NCI-H2196 treated with DMSO at 0.1 percent for 48 hours (cell line): ENCODE measurements around the gene TMEM169.
"Not testable (repeated sequence)": the region's sequence is repeated elsewhere in the genome, so short reads cannot be mapped to it uniquely, and the experiment has no call there.

Source experiments
- DNase-seq: peaks from one replicate; lab custom pipeline; 2025; ENCODE audit not compliant: unreplicated experiment; lab: John Stamatoyannopoulos, UW

Gene TMEM169

DNA sequence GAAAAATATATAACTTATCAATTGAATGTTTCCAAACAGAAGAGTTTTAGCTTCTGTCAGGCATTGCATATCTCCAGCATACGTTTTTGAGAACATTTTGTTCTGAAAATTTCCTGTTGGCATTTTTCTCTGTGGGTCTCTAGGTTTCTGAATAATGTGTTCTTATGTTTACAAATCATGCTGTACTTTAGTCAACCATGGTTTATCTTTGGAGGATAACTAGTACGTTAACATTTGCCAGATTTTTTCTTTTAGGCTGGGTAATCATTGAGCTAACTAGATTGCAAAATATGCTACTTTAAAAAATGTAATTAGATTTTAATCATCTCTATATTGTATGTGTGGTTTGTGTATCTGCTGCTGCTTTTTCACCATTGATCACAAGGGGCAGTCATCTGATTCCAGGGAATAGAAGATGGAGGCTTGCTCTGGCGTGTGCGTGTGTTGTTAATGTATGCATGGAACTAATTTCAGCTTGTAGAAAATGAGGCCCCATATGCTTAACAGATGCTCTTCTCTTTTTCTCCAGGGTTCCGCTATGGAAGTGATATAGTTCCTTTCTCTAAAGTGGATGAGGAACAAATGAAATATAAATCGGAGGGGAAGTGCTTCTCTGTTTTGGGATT lies 48.7 kb downstream of the TMEM169 start:
- DNase-seq, result no peak

DNA sequence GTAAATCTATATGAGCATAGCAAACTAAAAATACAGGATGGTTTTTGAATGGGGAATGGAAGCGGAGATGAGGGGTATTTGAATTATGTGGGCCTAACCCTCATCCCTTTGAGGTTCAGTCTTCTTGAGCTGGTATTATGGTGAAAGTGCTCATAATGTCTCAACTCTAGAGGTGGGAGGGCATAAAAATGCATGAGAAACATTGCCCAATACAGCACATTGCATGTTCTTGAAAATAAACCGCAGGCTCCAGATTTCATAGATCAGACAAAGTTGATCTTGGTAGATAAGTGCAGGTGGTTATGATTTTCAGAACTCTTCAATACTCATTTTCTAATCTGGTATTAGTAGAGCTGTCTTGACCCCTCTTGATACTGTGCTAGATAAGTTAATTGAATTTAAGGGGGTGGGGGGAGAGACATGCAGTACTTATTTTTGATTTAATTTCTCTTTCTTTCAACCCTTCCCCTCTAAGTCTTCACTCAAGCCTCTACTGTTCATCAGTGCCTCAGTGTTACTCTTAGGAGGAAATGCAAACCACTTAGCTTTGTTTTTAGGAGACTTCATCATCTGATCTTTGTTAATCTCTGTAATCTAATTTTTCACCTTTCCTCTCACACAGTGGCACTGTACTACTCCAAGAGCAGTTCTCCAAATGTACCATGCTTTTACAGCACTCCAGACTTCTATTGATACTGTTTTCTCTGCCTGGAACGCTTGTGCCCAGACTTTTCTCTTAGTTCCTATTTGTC lies 49.6 kb downstream of the TMEM169 start:
- no peak for DNase-seq

DNA sequence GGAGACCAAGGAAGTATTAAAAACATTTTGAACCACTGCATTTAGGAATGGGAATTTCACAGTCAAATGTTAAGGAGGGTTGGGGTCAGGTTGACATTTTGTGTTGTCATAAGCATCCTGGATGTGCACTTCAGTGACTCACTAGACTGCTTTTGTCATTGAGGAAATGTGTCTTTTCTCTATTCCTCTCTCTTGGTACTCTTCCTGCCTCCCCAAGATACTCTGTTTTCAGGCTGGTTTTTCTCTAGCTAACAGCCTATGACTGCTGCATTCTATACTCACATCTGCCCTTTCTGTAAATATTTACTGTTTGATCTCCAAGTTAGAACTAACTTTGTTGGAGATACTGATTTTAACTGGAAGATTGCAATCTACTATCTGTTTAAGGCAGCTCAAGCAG lies 50.9 kb downstream of the TMEM169 start:
- no peak for DNase-seq

DNA sequence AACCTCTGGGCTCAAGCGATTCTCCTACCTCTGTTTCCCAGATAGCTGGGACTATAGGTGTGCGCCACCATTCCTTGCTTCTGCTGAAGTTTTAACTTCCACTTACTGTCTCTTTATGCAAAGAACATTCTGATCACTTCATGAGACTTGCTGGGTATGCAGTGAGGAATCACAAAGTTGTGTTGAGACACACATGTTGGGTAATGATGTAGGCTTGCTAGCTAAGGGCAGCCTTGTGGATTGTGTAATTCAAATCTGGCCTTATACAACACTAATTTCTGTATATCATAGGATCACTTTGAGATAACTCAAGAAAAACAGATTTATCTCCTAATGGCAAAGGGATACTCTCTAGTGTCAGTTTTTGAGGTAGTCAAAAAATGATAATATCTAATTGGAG lies 51.7 kb downstream of the TMEM169 start:
- DNase-seq, result no peak

DNA sequence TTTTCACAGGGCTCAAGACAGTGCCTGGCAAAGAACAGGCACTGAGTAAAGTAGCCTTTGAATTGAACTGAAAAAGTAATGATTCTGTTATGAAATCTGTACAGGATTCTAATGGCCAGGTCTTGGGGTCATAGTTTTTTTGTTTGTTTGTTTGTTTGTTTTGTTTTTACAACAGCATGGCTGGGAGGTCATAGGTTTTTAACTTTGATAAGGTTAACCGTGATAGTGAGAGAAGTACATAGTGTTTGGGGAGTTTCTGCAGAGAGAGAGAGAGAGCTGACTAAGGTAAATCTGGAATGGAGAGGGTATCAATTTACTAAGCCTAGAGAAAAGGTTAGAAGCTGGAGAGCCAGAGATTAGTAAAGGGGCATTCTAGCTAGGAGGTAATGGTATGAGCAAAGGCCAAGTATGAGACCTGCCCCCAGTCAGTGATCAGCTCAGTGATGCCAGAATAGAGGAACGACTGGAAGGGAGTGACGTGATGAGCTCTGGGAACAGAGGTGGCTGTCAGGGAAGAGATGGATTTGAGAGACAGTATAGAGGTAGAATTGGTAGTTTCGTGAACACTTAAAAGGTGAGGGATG lies 53.3 kb downstream of the TMEM169 start:
- no peak for DNase-seq

DNA sequence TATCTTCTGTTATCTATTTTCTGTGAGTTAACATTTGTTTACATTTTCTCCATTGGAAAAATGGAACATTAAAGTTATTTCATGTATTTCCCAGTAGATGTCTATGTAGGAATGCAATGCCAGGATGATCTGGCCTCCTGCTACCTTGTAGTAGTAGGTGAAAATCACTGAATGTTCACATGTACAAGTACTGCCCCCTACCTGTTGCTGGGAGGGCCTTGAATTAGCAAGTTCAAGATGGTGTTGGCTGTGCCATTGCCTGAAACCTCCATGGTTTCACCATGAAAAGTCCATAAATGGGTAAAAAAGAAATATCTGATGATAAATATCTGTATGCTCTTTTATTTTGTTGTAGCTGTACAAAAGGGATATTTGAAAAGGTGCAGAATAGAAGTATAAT lies 58.2 kb downstream of the TMEM169 start:
- no peak for DNase-seq

DNA sequence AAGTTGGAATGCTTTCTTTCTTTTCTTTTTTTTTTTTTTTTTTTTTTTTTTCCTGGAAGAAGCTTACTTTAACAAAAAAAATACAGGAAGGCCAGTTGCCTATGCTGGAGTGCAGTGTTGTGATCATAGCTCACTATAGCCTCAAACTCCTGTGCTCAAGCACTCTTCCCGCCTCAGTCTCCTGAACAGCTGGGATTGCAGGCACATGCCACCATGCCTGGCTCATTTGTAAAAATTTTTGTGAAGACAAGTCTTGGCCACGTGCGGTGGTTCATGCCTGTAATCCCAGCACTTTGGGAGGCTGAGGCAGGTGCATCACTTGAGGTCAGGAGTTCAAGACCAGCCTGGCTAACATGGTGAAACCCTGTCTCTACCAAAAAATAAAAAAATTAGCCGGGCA lies 59.8 kb downstream of the TMEM169 start:
- DNase-seq, result not testable (repeated sequence)

DNA sequence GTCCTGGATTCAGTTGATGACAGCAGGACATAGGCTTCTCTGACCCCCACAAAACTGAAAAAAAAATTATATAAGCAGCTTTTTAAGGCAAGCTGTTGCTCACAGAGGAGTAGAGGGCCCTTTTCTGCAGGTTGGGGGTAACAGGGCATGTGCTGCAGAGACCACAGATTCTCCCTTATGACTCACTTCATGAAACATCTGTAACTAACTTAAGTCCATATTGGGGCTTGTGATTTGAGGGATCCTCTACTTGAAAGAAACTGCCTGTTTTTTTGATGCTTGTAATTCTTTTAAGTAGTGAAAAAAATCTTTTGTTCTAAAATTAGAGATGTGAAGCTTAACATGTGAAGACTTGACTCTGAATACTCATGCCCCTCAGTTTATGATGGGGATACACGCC lies 60.8 kb downstream of the TMEM169 start:
- DNase-seq, result no peak

DNA sequence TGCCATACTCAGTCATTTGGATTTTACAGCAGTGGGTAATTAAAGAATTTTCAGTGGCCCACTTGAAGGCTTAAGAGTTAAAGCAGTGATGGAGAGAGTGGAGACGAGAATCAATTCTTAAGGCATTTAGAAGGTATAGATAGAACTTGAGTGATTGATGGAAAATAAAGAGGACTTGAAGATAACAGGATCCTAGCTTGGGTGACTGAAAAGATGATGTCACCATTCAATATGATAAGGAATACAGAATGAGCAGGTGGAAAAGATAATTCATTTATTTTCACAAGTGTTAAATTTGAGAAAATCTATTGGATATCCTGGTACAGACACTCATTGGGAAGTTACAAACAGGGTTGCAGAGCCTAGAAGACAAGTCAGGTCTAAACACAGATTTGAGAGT lies 62.7 kb downstream of the TMEM169 start:
- DNase-seq, result no peak

DNA sequence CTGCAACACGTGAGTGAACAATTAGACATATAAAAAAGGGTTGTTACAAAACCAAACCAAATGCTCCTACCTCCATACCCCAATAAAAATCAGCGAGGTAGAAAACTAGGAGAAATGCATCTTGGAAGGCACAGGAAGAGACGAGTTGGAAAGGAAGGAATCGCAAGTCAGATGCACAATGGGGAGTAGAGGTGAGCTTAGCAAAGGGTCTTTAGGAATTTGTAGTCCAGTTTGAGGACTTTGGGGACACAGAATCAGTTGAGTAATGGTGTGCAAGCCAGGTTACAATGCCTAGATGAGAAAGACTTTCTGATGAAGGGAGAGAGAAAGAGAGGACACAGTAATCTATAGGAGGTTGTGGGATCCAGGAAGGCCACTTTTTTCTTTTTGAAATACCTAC lies 63.1 kb downstream of the TMEM169 start:
- DNase-seq, result no peak

DNA sequence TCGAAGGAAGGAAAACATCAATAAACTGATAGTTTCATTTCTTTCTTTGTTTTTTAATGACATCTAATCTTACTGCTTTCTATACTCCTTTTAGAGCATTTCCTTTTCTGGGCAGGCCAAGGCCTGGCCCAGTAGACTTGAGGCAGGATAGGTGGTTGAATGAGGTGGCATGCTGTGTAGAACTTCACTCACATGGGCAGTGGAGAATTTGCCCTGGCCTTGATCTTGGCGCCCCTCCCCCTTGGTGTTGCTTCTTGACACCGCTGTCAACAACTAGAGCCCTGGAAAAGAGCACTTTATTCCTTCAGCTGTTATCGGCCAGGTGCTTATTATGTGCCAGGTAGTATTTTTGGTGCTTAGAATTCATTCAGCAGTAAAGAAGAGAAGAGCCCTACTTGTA lies 64.9 kb downstream of the TMEM169 start:
- no peak for DNase-seq

DNA sequence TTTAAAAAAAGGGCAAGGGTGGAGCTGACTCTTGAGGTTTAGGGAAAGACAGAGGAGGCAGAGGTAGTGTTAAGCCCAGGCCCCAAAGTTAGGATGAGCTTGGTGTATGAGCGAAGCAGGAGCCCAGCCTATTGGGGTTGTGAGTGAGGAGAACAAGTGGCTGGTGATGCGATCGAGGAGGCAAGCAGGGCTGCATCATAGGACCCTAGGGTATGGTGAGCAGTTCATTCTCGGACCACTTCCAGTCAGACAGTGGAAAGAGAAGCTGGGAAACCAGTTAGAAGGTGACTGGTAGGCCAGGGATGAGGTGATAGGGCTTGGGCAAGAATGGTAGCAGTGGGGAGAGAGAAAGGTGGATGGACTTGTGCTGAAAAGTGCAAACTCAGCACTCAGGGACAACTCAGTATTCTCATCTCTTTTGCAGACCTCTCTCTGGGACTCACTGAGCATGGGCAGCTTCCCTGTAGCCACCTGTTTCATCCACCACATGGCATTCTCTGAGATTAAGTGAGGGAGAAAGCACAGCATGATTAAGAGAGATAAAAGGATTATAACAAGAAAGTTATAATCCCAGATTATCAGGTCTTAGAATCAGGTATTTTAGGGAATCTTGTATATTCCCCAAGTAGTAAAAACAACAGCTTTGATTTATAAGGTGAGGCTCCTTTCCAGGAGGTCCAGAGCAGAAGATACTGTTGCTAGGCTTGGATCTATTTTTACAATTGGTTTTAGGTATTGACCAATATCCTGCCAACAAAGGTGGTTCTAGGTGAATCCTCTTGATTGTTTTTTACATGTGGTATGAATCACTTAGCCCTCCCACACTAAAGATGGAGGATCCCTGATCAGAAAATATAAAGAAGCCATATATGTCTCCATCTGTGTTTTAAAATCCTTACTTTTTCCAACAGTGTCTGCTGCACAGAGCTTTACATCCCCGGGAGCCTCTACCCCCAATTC lies 65.7 kb downstream of the TMEM169 start:
- no peak for DNase-seq

DNA sequence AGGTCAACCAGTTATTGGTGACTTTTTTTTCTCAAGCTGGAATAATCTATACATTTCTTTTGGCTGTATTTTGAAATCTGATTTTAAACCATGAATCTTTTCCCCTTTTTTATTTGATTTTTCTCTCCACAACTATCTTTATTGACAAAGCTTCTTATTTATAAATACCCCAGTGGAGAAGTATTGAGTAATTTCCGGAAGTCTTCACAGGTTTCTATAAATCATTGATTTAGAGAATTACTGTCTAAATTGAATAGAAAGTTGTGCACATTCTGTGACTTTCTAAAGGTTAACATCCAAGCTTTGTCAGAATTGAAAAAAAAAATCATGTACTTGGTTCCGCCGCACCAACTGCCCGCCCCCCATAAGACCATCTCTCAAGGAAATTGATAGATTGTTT lies 67.3 kb downstream of the TMEM169 start:
- no peak for DNase-seq

DNA sequence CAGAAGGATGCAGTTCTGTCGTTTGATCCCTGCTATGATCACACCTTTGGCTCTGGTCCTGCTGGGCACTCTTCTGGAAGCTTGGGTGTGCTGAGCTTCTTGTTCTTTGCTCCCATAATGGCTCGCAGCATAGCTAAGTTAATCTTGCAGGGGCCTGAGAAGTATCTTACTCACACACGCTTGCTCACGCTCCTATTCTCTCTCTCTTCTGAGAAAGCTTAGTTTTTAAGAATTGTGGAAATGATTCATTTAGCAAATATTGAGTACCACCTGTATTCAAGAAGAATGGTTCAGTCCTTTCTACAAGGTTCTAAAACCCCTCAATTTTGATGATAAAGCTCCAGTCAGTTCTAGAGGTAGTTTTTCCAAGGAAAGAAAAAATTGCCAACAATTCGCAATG lies 68.0 kb downstream of the TMEM169 start:
- no peak for DNase-seq

DNA sequence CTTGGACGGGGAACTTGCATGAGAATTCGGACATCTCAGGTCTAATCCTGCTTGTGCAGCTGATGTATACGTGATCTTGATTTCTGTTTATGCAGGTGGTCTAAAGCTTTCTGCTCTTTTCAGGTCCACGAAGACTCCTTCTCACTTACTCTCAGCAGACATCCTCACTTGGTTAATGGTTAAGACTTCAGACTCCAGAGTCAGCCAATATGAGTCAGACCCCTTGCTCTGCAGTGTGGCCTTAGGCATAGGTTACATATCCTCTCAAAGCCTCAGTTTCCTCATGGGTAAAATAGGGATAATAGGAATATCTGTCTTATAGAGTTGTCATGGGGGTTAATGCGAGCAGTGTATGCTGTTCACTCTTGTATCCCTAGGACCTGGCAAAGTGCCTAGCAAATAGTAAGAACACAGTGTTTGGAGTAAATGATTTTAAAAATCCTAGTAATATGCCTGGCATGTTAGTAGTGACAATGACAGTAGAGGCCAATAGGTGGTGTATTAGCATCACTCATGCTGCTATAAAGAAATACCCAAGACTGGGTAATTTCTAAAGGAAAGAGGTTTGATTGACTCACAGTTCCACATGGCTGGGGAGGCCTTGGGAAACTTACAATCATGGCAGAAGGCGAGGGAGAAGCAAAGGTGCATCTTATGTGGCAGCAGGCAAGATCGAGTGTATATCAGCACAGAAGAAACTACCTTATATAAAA lies 69.8 kb downstream of the TMEM169 start:
- DNase-seq, result no peak
